Lung (tissue), 12 donors: ENCODE results near the gene ADCY2. TPM values are rescaled to one million over a fixed set of nuclear protein-coding genes. Genes with fewer than 3 reads are reported as not detected.
A peak's percentile ranks its signal among the peaks of the same experiment; 100 is the strongest.

ENCODE experiments used
- ATAC-seq: fragments of 200-7000 bp; cut with Tn5 transposase; one replicate; pipeline ENCODE4 v1.9.1; 2020; ENCODE audit warnings: moderate number of reproducible peaks; ENCODE audit not compliant: insufficient read depth, low FRiP score
- DNase-seq, 3 donors: peaks; one replicate each; pipeline ENCODE4 v3.0.0-alpha.2; 2013 to 2017
- H3K27ac ChIP-seq, 2 donors: one replicate each; pipeline ENCODE4 v1.5.1; 2013; ENCODE audit warnings: mild to moderate bottlenecking in 2 of 2, moderate library complexity in 2 of 2, control low read depth in 1 of 2, inconsistent platforms in 1 of 2, low read depth in 1 of 2, low read length in 1 of 2
- H3K27me3 ChIP-seq, 3 donors: one replicate each; pipeline ENCODE4 v1.5.1; 2013; ENCODE audit warnings: low read length in 2 of 3; ENCODE audit not compliant: control insufficient read depth in 3 of 3, insufficient read depth in 3 of 3
- H3K36me3 ChIP-seq, 4 donors: one replicate each; pipeline ENCODE4 v1.5.1; 2013; ENCODE audit warnings: low read length in 4 of 4, mild to moderate bottlenecking in 1 of 4, moderate library complexity in 1 of 4; ENCODE audit not compliant: control insufficient read depth in 4 of 4, insufficient read depth in 4 of 4
- H3K4me1 ChIP-seq, 5 donors: one replicate each; pipeline ENCODE4 v1.5.1; 2013; ENCODE audit warnings: low read length in 5 of 5, mild to moderate bottlenecking in 2 of 5, moderate library complexity in 1 of 5; ENCODE audit not compliant: control insufficient read depth in 5 of 5, insufficient read depth in 5 of 5
- H3K4me3 ChIP-seq: one replicate; pipeline ENCODE4 v1.5.1; 2013; ENCODE audit warnings: mild to moderate bottlenecking, control low read depth, moderate library complexity
- H3K9ac ChIP-seq, 2 donors: one replicate each; pipeline ENCODE4 v1.5.1; 2013; ENCODE audit warnings: low read length in 2 of 2, control low read depth in 1 of 2; ENCODE audit not compliant: insufficient read depth in 1 of 2
- H3K9me3 ChIP-seq, 4 donors: one replicate each; pipeline ENCODE4 v1.5.1; 2013; ENCODE audit warnings: low read length in 3 of 4, mild to moderate bottlenecking in 1 of 4, moderate library complexity in 1 of 4; ENCODE audit not compliant: control insufficient read depth in 4 of 4, insufficient read depth in 3 of 4
- WGBS, 2 donors: extraction: QIAGEN DNeasy Blood & Tissue Kit; methylation state at CpG; one replicate each; pipeline ENCODE4 v1.1.7; 2013; 5-methylcytosine and 5-hydroxymethylcytosine counted together
- polyA plus RNA-seq, 2 donors: library from polyadenylated mRNA; stranded (reverse); fragments of 200-250 nt; gene quantifications; one replicate each; pipeline ENCODE4 v1.2.1, GENCODE V29; 2013
- total RNA-seq, 2 donors: library from RNA; depleted of rRNA in 1 of 2; stranded (reverse); fragments of >200 nt in 1 of 2; gene quantifications; one replicate each; pipeline ENCODE4 v1.2.1, GENCODE V29; 2014 to 2021
- TF ChIP-seq, protein P1 (sequence below): IDR thresholded peaks from 2 replicates; pipeline ENCODE4 v1.5.1; 2012; ENCODE audit warnings: mild to moderate bottlenecking; ENCODE audit errors: control extremely low read depth, extremely low read depth
- donor health status: control.
- donor health status: control.
- donor health status: Bipolar disorder and iron deficiency.
- donor health status: healthy.
- donor health status: DM: yes; HTN: yes; CAD: no.

ADCY2 gene
- total and polyA plus RNA-seq, 4 donors = 0.10 to 3.5 (median 0.84) TPM

GRCh38 chr5:7493622-7494021 lies 97.7 kb downstream of the ADCY2 start:
- Histone ChIP-seq H3K4me3 (no peak overlapping the region), H3K27ac (no peak overlapping the region), H3K27me3 (peaks cover 0 to 2% (median 0%) of the 10 kb centered on the region in 3 donors), H3K36me3 (no peaks in the 10 kb centered on the region), H3K4me1 (peaks cover 0 to 1% (median 0%) of the 10 kb centered on the region in 5 donors), H3K9ac (no peak overlapping the region), H3K9me3 (peaks cover 0 to 3% (median 0%) of the 10 kb centered on the region in 4 donors)
- DNase-seq (no peak), ATAC-seq (no peak)
- 77% methylated on average over 5 of the region's 5 CpGs for WGBS, 2 donors
- TF ChIP-seq, protein P1, sequence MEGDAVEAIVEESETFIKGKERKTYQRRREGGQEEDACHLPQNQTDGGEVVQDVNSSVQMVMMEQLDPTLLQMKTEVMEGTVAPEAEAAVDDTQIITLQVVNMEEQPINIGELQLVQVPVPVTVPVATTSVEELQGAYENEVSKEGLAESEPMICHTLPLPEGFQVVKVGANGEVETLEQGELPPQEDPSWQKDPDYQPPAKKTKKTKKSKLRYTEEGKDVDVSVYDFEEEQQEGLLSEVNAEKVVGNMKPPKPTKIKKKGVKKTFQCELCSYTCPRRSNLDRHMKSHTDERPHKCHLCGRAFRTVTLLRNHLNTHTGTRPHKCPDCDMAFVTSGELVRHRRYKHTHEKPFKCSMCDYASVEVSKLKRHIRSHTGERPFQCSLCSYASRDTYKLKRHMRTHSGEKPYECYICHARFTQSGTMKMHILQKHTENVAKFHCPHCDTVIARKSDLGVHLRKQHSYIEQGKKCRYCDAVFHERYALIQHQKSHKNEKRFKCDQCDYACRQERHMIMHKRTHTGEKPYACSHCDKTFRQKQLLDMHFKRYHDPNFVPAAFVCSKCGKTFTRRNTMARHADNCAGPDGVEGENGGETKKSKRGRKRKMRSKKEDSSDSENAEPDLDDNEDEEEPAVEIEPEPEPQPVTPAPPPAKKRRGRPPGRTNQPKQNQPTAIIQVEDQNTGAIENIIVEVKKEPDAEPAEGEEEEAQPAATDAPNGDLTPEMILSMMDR = no peak

GRCh38 chr5:7494481-7495130 lies 98.7 kb downstream of the ADCY2 start:
- Histone ChIP-seq H3K4me3 (no peak overlapping the region), H3K9me3 (peaks cover 0 to 3% (median 0%) of the 10 kb centered on the region in 4 donors), H3K4me1 (peaks cover 0 to 1% (median 0%) of the 10 kb centered on the region in 5 donors), H3K36me3 (no peaks in the 10 kb centered on the region), H3K27ac (no peak overlapping the region), H3K9ac (no peak overlapping the region), H3K27me3 (peaks cover 0 to 2% (median 0%) of the 10 kb centered on the region in 3 donors)
- DNase-seq (no peak), ATAC-seq (no peak)
- TF ChIP-seq, protein P1 = no peak
- WGBS, 2 donors = 68 to 78% methylated on average over 2 of the region's 2 CpGs

DNA sequence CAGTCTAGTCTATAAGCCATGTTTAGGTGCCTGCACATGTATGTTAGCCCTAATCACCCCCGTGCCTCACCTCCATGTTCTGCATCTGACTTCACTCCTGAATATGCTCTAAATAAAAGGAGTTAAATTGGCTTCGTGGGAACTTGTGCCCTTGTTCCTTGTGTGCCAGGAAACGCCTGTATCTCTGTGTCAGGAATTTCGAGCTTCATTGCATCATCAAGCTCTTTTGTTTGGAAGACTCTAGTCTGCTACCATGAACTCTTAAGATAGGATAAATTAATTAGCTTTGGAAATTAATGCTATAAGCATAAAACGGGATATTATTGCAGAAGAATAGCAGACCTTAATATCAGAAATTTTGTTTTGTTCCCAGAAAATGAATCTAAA lies 99.2 kb downstream of the ADCY2 start:
- 54 to 70% methylated on average over 5 of the region's 5 CpGs for WGBS, 2 donors
- ATAC-seq = no peak

More for the DNA sequence above, 99.2 kb downstream of the ADCY2 start:
- Histone ChIP-seq H3K4me1 (peaks cover 0 to 1% (median 0%) of the 10 kb centered on the region in 5 donors), H3K9me3 (peaks cover 0 to 3% (median 0%) of the 10 kb centered on the region in 4 donors), H3K9ac (no peak overlapping the region), H3K27me3 (peaks cover 0 to 2% (median 0%) of the 10 kb centered on the region in 3 donors), H3K36me3 (no peaks in the 10 kb centered on the region), H3K27ac (no peak overlapping the region), H3K4me3 (no peak overlapping the region)
- peak in 1 of 3 donors; percentile 23 for DNase-seq
- TF ChIP-seq, protein P1 = no peak
